ENCODE data around the gene BTBD7. TPM values are rescaled to one million over a fixed set of nuclear protein-coding genes. Genes with fewer than 3 reads are reported as not detected.

Gene BTBD7
- total and polyA plus RNA-seq, 9 of the 15 experiments (the other 6 are each of a cell fraction or from before 2014, with no cell fraction given) = 2.5 to 12.9 (median 6.2) TPM

GRCh38 chr14:93201155-93201704 lies 131.6 kb downstream of the BTBD7 start (continued):
- TF ChIP-seq VEZF1 (CRISPR knock-in tag; IDR thresholded peaks at IDR 0.05) = no peak
- TF ChIP-seq THAP12 (CRISPR knock-in tag; IDR thresholded peaks at IDR 0.05) = no peak
- no peak for TF ChIP-seq ZNF76 (CRISPR knock-in tag; IDR thresholded peaks at IDR 0.05; ENCODE audit: borderline replicate concordance)

- intact Hi-C loops (cut with micrococcal nuclease) (no loop called here), in situ Hi-C loops (cut with MboI) (no loop called here)
- DNase-seq (ENCODE audit: extremely low read depth in 1 of 4, low spot score in 3 of 4) = no peak
- H3K4me2 ChIP-seq (ENCODE audit: insufficient read depth, low read length) = no peak overlapping the region
- H3K27ac ChIP-seq (ENCODE audit: extremely low read depth, low read depth, low read length) = no peak overlapping the region
- no peak for FAIRE-seq
- ChIA-PET POLR2A (no interaction called here), CTCF (ENCODE audit: low intra/inter-chr PET ratio) (no interaction called here)
- H3K9me1 ChIP-seq (ENCODE audit: control insufficient read depth, insufficient read depth, low read length) = no peaks in the 10 kb centered on the region
- H3K4me1 ChIP-seq (replicated peaks in 1 of 2; ENCODE audit: control insufficient read depth in 2 of 2, insufficient read depth in 2 of 2, low read length in 2 of 2) = peaks cover 0 to 7% of the 10 kb centered on the region in 2 experiments; a peak in 1 of 5 replicates
- peaks cover 20% of the 10 kb centered on the region; the same call in 1 of the 3 replicates for H3K36me3 ChIP-seq (ENCODE audit: control insufficient read depth, insufficient read depth, low read length)
- H4K20me1 ChIP-seq (replicated peaks; ENCODE audit: control insufficient read depth, insufficient read depth, low read length) = no peaks in the 10 kb centered on the region
- ATAC-seq = no peak
- BruUV-seq (replicated peaks) = no TSS peak
- H3K79me2 ChIP-seq (ENCODE audit: control insufficient read depth, insufficient read depth, low read length) = peaks cover 23% of the 10 kb centered on the region
- no peak overlapping the region for H3K9ac ChIP-seq (ENCODE audit: insufficient read depth in 1 of 2, low read depth in 2 of 2, low read length in 2 of 2)
- H3K9me3 ChIP-seq (replicated peaks; ENCODE audit: control insufficient read depth, insufficient read depth, low read depth, low read length) = no peaks in the 10 kb centered on the region
- H2AFZ ChIP-seq (ENCODE audit: low read depth, low read length) = no peak overlapping the region
- H3K27me3 ChIP-seq (ENCODE audit: control insufficient read depth in 2 of 2, insufficient read depth in 2 of 2, low read length in 2 of 2) = no peaks in the 10 kb centered on the region
- no peak overlapping the region for H3K4me3 ChIP-seq
- 92% methylated on average over 2 of the region's 5 CpGs for WGBS (ENCODE audit: insufficient coverage, low coverage, missing lambda C conversion rate)
- TF ChIP-seq ZC3H4 (CRISPR knock-in tag; IDR thresholded peaks at IDR 0.05; ENCODE audit: borderline replicate concordance) (no peak), HNRNPLL (IDR thresholded peaks at IDR 0.05; ENCODE audit: low read depth, low read length, poor library complexity, severe bottlenecking) (no peak), STAT6 (CRISPR knock-in tag; IDR thresholded peaks at IDR 0.05) (no peak), HBP1 (CRISPR knock-in tag; IDR thresholded peaks at IDR 0.05) (no peak), DIDO1 (tag; IDR thresholded peaks at IDR 0.05; ENCODE audit: low read depth) (no peak), CBX1 (IDR thresholded peaks at IDR 0.05; ENCODE audit: low read depth) (no peak), PRMT5 (CRISPR knock-in tag; IDR thresholded peaks at IDR 0.05) (no peak), NEUROD1 (IDR thresholded peaks at IDR 0.05; ENCODE audit: borderline replicate concordance, low read depth, low read length, partially characterized antibody) (no peak), ZNF282 (CRISPR knock-in tag; IDR thresholded peaks at IDR 0.05) (no peak)
Observed at GRCh38 chr14:93200553-93200952, 132.3 kb downstream of the BTBD7 start.

All from K562 (cell line).